GM21737 (cell line): ENCODE data around the gene LPXN.
A peak's percentile ranks its signal among the peaks of the same experiment; 100 is the strongest.
"Not testable (repeated sequence)": the region's sequence is repeated elsewhere in the genome, so short reads cannot be mapped to it uniquely, and the experiment has no call there.

ENCODE experiments used
- ATAC-seq: cut with Tn5 transposase; IDR thresholded peaks from one replicate; pipeline ENCODE4 v1.9.1; 2021; ENCODE audit warnings: mild to moderate bottlenecking, moderate library complexity; ENCODE audit not compliant: unreplicated experiment

The LPXN gene

DNA sequence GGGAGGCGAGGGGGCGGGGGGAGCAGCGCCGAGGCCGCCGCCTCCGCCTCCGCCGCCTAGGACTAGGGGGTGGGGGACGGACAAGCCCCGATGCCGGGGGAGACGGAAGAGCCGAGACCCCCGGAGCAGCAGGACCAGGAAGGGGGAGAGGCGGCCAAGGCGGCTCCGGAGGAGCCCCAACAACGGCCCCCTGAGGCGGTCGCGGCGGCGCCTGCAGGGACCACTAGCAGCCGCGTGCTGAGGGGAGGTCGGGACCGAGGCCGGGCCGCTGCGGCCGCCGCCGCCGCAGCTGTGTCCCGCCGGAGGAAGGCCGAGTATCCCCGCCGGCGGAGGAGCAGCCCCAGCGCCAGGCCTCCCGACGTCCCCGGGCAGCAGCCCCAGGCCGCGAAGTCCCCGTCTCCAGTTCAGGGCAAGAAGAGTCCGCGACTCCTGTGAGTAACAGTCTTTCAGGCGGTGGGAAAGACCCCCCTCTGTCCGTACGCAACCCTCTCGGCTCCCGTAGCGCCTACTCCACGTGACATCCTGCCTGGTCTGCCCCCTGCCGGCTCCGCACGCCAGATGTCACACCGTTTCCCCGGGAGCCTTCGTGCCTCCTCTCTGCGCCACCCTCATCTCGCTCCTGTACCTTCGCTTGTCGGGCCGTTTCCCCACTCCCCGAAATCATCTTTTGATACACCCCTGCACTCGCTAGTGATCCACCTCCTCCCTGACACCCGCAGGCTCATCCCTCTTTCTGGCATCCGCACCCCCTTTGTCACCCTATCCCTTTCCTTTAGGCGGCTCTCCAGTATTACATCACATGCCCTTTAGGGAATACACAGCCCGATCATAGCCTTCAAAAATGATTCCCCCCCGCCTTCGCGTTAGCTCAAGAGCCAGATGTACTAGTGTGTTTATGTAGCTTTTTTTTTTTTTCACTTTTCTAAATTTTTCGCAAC, 3.8 kb upstream of the LPXN start:
- peak; percentile 37 for ATAC-seq

DNA sequence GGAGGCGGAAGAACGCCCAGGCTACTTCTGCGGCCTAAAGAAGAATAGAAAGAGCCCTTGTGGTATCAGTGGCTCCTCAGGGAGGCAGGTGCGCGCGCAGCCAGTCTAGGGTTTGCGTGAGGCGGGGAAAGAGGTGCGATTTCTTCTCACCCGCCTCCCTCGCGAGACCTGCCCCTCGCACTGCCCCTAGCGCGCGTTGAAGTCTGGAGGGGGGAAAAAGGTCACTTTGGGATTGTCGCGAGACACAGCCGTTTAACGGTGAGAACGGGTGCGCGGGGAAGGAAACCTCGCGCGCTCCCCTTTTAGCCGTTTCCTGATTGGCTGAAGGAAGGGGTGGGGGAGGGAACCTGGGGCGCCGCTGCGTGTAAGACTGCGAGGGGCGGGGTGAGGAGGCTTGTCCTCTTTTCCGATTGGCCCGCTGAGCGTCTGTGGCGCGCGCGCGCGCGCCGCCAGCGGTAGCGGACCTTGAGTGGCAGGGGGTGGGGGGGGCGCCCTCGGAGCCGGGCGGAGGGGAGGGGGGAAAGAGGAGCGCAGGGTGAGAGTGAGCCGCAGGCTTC, 3.1 kb upstream of the LPXN start, which contains the start of gene ZFP91:
Gene ZFP91 (plus strand): TSS at position 429 of the 557 bp plus-strand sequence. CDS start 219 bp downstream, outside the sequence.
- ATAC-seq: peak; percentile 43

DNA sequence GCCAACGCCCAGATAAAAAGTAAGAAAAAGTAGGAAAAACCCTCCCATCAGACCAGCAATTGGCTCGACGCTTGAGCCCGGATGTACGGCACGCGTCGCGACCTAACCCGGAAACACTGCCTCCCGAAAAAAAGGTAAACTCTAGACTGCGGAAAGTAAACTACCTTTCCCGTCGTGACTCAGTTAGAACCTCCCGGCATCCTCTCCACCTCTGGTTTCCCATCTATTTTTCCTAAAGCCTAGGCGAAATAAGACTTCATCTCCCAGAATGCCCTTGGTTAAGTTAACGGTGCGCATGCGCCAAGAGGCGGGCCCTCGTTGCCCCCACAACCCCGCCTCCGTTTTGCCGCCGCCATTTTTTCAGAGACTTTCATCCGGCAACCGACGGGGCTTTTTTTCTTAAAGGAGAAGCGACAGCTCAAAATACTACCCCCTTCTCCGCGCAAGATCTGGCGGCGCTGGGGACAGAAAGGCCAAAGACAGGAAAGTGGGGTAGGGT, 2.5 kb upstream of the LPXN start:
- no peak for ATAC-seq

DNA sequence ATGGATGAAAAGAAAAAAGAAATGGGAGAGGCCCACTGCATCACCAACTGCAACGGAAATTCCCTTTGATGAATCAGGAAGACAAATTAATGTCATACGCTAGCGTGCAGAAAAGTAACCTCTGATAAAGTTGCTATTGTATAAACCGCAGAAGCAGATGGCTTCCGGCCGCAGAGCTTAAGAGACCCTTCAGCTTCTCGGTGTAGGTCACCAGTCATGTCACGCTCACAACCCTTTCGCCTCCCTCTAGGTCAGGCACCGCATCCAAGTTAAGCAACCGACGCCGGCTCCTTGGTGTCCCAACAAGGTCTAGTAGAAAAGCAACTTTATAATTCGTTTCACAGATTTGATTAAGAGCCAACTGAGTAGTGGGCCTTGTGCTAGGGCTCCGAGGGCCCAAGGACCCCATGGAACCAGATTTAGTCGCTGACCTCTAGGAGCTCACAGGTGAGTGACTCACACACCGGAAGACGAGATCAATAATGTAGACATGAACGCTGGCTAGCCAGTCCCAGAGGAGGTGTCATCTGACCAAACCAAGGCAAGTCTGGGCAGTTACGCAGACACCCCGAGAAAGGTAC, 2.0 kb upstream of the LPXN start:
- ATAC-seq: peak; percentile 38

DNA sequence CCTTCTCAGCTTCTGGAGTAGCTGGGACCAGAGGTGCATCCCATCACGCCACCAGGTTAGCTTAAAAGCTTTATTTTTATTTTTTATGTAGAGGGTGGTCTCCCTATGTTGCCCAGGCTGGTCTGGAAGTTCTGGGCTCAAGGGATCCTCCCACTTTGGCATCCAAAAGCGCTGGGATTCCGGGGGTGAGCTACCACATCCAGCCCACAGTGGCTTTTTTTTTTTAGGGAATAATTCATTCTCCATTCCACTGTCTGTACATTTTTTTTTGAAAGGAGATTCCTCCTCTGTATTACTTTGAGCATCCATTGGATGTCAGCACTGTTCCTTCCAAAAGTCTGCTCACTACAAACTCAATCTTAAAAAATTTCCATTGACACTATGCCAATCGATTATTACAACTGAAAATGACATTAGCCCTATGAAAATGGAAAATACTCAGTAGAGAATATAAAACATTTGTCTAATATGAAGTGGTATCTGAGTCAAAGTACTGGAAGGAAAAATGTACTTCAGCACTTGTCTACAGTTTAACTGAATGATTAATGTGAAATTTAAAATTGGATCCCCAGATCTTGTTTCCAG, 1.3 kb upstream of the LPXN start:
- ATAC-seq: no peak

DNA sequence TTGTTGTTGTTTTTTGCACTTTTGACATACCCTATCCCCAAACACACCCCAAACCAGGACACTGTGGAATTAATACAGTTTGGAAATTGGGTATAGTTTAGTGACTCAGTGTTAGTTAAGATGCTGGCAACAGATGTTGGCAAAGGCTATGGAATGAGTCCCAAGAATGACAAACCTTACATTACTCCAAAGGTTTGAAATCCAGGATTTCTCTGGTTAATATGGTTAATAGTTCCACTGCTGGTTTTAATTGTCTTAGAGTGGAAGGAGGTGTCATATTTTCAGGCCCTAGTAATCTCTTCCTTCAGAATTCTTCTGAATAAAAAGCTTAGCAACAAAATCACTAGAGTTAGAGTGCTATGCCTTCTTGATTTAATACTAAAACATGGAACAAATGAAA, 775 bp downstream of the LPXN start:
- no peak for ATAC-seq

DNA sequence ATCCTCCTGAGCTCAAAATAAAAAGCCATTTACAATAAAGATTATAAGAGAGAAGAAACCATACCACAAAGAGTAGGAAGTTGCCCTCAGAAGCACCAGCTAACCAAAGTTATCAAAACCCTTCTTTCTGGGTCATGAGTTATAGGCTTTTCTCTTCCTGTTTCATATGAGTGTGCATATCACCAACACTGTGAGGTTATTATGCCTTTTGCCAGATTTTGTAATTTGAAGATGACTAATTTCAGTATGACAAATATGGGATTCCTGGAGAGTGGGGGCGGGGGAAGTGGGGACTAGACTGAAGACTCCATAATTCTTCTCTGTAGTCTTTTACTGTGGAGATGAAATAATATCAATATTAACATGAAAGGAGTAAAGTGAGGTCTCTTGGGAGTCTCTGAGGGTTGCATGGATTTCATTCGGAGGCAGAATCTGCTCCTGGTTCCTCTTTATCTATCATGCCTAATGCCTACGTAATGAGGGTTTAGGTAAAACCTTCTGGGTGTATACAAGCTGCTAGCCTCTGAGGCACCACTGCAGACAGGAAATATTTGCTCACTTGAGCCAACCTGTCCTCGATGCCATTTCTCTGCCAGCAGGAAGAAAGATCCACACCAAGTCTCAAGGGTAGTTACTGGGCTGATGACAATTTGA, 2.1 kb downstream of the LPXN start:
- peak; percentile 21 for ATAC-seq

DNA sequence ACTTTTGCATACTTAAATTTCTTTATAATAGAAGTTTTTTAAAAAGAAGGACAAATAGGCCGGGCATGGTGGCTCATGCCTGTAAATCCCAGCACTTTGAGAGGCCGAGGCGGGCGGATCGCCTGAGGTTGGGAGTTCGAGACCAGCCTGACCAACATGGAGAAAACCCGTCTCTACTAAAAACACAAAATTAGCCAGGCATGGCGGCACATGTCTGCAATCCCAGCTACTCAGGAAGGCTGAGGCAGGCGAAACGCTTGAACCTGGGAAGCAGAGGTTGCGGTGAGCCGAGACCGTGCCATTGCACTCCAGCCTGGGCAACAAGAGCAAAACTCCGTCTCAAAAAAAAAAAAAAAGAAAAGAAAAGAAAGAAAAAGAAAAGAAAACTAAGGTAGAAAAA, 2.8 kb downstream of the LPXN start:
- not testable (repeated sequence) for ATAC-seq

DNA sequence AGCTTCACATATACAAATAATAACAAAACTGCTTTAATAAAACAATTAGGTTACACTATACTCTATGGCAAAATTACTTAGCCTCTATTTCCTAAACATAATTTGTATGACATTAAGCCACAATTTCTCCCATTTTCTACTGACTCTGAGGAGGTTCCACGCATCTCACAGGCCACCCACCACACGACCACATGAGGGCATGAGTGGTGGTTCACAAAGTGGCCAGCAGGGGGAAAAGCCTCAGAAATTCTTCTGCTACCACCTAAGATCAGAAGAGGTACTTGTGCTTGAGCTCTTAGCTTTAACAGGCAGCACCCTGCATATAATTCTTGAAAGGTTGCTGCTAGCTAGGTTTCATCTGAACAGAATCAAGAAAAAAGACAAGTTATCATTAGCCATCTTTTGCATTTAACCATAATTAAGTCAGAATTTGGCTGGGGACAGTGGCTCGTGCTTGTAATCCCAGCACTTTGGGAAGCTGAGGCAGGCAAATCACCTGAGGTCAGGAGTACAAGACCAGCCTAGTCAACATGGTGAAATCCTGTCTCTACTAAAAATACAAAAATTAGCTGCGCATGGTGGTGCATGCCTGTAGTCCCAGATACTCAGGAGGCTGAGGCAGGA, 7.7 kb downstream of the LPXN start:
- ATAC-seq: peak; percentile 70

DNA sequence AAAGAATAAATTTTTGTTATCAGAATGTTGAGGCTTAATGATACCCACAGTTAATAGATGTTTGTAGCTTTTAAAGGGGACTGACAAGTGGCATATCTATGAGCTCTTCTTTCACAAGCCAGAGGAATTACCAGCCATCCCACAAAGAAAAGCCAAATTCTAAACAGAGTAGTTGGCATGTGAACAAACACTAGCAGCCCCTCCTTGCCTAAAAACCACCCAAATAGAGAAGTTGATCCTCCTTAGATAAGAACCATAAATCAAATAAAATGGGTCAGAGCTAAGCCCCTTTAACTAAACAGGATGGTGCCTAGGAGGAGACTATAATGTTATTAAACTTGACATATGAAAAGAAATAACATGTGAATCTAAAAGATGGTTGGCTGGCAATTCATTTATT, 11.4 kb downstream of the LPXN start:
- no peak for ATAC-seq

DNA sequence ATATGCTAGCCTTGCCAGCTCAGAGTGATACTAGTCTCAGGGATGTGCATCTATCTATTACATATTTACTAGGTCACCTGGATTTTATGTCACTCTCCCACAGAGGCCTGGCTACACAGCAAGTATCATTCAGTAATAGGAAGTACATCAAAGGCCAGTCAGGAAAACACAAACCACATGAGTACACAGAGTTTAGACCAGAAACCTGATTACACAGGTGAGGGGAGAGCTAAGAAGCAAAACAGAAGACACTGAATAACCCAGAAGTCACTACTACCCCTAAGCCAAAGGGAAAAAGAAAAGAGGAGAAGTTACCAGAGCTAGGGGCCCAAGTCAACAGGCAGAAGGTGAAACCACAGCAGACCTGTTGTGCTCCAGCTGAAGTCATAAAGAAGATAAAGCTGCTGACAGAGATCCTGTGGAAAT, 13.3 kb downstream of the LPXN start:
- ATAC-seq: peak; percentile 96

DNA sequence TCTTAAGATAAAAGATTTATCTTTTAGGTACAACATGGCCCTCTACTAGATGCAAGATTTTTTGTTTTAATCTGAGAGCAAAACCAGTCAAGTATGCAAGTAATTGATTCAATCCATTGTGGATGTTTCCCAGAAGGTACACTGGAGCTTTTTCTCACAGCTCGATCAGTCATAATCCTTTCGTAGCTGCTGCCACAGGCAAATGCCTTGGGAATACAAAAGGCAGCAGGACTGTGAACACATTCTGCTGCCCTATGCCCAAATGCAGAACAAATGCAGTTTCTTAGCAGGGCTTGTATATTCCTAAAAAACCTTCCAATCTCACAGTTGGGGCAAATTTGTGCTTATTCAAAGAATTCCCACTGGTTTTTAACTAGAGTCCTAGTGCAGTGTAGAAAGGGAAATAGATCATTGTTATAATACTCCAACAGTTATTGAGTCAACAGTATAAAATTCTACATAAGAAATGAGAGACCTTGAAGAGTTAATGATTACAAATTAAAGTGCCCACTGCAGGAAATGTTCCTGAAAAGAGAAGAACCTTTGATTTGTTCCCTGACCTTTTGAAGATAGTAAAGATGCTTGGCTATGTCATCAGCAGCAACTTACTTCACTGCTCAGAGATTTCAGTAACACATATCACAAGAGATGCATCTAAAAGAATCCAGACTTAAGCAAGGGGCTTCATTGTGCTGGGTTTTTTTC, 14.1 kb downstream of the LPXN start:
- ATAC-seq: no peak

DNA sequence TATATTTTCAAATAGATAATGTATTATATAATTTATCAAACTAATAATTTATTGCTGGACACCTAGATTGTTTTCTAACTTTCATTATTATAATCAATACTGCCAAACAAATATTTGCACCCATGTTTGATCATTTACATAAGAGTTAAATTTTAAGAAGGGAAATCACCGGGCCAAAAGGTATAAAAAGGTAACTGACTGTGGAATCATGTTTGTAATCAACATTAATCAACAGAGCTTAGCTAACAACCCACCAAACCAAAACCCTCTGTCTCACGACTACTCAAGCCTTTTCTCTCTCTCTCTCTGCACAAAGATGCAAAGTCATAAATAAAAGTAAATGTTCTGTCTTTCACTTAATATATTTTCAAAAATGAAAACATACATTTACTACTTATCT, 14.8 kb downstream of the LPXN start:
- ATAC-seq: no peak

DNA sequence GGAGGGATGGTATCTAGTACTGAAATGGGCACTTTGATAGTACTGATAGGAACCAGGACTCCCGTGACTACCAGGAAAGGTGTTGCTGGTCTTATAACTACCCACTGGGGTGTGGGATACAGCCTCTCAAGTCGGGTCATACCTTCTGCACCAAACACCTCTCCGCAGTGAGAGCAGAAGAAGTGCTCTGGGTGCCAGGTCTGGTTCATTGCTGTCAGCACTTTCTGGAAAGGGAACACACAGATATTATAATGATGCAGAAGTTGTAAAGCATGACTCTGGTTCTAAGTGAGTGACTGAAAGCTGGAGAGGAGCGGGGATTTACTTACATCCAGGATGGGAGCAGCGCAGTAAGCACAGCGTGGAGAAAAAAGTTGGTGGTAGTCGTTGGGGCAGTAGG, 26.0 kb downstream of the LPXN start:
- no peak for ATAC-seq

DNA sequence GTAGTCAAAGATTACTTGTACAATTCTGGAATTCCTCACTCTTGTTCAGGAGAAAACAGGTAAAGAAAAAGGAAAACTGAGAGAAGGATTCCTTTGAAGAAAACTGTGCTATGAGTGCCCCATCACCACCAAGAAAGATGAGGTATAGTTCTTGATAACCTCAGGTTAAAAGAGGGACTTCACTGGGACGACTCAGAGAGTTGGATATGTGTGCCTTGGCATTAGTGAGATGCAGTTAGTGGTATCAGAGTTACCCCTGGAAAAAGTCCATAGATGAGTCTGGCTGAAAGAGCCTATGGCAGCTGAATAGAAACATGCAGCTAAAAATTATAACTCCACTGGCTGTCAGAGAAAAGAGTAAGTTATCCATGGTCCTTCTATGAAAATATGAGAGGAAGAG, 28.8 kb downstream of the LPXN start:
- no peak for ATAC-seq

DNA sequence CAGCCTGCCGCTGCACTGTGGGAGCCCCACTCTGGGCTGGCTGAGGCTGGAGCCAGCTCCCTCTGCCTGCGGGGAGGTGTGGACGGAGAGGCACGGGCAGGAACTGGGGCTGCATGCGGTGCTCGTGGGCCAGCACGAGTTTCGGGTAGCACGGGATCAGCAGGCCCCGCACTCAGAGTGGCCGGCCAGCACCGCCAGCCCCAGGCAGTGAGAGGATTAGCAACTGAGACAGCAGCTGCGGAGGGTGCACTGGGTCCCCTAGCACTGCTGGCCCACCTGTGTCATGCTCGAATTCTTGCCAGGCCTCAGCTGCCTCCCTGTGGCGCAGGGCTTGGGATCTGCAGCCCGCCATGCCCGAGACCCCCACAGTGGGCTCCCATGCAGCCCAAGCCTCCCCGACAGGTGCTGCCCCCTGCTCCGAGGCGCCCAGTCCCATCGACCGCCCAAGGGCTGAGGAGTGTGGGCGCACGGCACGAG, 43.8 kb downstream of the LPXN start:
- ATAC-seq: no peak

DNA sequence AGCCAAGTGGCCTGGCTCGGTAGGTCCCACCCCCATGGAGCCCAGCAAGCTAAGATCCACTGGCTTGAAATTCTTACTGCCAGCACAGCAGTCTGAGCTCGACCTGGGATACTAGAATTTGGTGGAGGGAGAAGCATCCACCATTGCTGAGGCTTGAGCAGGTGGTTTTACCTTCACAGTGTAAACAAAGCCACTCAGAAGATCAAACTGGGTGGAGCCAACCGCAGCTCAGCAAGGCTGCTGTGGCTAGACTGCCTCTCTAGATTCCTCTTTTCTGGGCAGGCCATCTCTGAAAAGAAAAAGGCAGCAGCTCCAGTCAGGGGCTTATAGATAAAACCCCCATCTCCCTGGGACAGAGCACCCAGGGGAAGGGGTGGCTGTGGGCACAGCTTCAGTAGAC, 45.4 kb downstream of the LPXN start:
- no peak for ATAC-seq

DNA sequence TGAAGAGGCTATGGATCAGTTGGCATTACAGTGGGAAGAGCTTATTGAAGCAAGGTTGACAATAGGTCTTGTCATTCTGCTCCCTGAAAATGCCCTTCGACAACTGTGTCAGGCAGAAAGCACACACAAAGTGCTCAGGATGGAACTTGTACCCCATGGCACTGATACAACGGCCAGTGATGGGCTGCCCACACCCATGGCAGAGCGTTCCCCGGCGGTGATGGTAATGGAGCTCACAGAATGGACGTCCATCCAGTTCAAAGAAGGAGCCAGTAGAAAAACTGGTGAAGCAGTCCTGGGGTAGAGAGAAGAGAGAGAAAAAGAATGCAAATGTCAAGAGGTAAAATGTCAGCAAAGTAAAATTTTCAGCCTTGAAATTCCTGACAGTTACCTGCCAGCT, 48.2 kb downstream of the LPXN start:
- no peak for ATAC-seq

DNA sequence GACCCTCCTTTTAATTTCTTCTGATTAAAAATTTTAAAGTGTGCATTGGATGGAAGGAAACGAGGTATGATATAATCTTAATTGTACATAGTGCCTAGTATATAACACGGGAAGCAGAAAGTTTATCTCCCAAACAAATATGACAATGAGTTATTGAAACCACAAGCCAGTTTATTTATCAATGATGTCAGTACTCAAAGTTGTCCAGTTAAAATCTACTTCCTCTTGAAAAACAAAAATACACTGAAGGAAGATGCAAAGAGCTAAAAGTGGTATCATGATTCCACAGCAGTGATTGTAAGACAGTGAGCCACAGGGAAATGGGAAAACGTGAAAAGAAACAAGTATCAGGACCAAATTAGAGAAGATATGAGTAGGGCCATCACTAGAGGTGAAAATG, 48.9 kb downstream of the LPXN start:
- no peak for ATAC-seq
